Vagina (tissue), 2 donors: ENCODE results near the gene ELP4.

Experiments used
- POLR2A ChIP-seq, 2 donors: fragments of 450-650 bp; IDR thresholded peaks; one replicate each; pipeline ENCODE4 v1.6.1; 2017; ENCODE audit warnings: antibody characterized with exemption in 2 of 2, mild to moderate bottlenecking in 2 of 2, moderate library complexity in 2 of 2
- TF ChIP-seq, protein P1 (sequence below), 3 experiments: fragments of 450-650 bp in 2 of 3; fragments of 200-600 bp in 1 of 3; sonication (generic) in 1 of 3; IDR thresholded peaks; one replicate each; pipeline ENCODE4 v1.5.1; 2017 to 2019; ENCODE audit warnings: antibody characterized with exemption in 3 of 3, mild to moderate bottlenecking in 2 of 3, moderate library complexity in 2 of 3

DNA sequence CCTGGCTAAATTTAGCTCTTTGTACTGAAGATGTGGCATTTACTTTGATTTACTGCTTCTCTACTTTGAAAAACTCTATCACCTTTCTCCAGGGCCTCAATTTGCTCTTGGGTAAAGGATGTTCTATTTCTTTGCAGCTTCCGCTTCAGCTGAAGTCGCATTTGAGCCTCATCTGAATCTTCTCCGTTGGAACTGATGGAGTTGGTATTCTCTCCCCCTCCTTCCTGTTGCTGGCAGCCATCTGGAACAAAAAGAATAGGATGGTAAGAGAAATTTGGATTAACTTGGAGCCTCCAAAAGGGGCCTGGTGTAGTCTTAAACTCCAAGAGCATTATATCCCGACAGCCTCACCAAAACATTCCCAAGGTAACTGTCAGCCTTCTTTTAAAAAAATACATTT, 285.0 kb downstream of the ELP4 start:
- TF ChIP-seq POLR2A (IDR thresholded peaks at IDR 0.05), result no peak
- TF ChIP-seq, protein P1, sequence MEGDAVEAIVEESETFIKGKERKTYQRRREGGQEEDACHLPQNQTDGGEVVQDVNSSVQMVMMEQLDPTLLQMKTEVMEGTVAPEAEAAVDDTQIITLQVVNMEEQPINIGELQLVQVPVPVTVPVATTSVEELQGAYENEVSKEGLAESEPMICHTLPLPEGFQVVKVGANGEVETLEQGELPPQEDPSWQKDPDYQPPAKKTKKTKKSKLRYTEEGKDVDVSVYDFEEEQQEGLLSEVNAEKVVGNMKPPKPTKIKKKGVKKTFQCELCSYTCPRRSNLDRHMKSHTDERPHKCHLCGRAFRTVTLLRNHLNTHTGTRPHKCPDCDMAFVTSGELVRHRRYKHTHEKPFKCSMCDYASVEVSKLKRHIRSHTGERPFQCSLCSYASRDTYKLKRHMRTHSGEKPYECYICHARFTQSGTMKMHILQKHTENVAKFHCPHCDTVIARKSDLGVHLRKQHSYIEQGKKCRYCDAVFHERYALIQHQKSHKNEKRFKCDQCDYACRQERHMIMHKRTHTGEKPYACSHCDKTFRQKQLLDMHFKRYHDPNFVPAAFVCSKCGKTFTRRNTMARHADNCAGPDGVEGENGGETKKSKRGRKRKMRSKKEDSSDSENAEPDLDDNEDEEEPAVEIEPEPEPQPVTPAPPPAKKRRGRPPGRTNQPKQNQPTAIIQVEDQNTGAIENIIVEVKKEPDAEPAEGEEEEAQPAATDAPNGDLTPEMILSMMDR (IDR thresholded peaks at IDR 0.05), result no peak
